GM23338 (cell line): ENCODE measurements around the gene PFKFB3.

Source experiments
- EZH2 ChIP-seq: fragments of 200-600 bp; sonication (generic); IDR thresholded peaks from one replicate; pipeline ENCODE4 v1.8.0; 2017; ENCODE audit warnings: antibody characterized with exemption, mild to moderate bottlenecking, low read depth; ENCODE audit not compliant: unreplicated experiment
- STAT1 ChIP-seq: IDR thresholded peaks from one replicate; pipeline ENCODE4 v1.6.1; 2016; ENCODE audit warnings: antibody characterized with exemption; ENCODE audit not compliant: unreplicated experiment
- TF ChIP-seq, protein P1 (sequence below), 2 experiments: fragments of 200-600 bp in 1 of 2; sonication (generic) in 1 of 2; conservative IDR thresholded peaks; 2 replicates each; pipeline versions ENCODE4 v1.5.1 to v1.6.1; 2016 to 2017; ENCODE audit warnings: antibody characterized with exemption in 2 of 2, low read depth in 2 of 2, mild to moderate bottlenecking in 2 of 2, moderate library complexity in 1 of 2
- TF ChIP-seq, protein P2 (sequence below): IDR thresholded peaks from one replicate; pipeline ENCODE4 v1.6.1; 2018; ENCODE audit warnings: antibody characterized with exemption; ENCODE audit not compliant: unreplicated experiment

DNA sequence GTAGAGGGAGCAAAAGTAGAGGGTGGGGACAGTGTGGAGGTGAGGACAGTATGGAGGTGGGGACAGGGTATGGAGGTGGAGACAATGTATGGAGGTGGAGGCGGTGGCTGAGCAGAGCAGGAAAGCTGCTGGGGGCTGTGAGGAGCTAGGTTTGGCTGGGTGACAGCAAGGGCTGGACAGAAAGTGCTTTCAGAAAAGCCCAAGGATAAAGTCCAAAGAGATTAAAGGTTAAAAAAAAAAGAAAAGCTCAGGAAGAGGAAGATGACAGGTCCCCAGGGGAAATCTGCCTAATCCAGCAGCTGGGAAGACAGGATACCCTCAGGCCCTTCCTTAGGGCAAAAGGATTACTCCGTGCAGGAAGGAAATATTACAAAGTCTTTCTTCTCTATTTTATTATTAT is 32.1 kb upstream of the PFKFB3 start:
- TF ChIP-seq, protein P1, sequence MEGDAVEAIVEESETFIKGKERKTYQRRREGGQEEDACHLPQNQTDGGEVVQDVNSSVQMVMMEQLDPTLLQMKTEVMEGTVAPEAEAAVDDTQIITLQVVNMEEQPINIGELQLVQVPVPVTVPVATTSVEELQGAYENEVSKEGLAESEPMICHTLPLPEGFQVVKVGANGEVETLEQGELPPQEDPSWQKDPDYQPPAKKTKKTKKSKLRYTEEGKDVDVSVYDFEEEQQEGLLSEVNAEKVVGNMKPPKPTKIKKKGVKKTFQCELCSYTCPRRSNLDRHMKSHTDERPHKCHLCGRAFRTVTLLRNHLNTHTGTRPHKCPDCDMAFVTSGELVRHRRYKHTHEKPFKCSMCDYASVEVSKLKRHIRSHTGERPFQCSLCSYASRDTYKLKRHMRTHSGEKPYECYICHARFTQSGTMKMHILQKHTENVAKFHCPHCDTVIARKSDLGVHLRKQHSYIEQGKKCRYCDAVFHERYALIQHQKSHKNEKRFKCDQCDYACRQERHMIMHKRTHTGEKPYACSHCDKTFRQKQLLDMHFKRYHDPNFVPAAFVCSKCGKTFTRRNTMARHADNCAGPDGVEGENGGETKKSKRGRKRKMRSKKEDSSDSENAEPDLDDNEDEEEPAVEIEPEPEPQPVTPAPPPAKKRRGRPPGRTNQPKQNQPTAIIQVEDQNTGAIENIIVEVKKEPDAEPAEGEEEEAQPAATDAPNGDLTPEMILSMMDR (conservative IDR thresholded peaks at IDR 0.05; ENCODE audit: low read depth in 2 of 2), result no peak
- TF ChIP-seq STAT1, result no peak
- TF ChIP-seq EZH2, result no peak
- TF ChIP-seq, protein P2, sequence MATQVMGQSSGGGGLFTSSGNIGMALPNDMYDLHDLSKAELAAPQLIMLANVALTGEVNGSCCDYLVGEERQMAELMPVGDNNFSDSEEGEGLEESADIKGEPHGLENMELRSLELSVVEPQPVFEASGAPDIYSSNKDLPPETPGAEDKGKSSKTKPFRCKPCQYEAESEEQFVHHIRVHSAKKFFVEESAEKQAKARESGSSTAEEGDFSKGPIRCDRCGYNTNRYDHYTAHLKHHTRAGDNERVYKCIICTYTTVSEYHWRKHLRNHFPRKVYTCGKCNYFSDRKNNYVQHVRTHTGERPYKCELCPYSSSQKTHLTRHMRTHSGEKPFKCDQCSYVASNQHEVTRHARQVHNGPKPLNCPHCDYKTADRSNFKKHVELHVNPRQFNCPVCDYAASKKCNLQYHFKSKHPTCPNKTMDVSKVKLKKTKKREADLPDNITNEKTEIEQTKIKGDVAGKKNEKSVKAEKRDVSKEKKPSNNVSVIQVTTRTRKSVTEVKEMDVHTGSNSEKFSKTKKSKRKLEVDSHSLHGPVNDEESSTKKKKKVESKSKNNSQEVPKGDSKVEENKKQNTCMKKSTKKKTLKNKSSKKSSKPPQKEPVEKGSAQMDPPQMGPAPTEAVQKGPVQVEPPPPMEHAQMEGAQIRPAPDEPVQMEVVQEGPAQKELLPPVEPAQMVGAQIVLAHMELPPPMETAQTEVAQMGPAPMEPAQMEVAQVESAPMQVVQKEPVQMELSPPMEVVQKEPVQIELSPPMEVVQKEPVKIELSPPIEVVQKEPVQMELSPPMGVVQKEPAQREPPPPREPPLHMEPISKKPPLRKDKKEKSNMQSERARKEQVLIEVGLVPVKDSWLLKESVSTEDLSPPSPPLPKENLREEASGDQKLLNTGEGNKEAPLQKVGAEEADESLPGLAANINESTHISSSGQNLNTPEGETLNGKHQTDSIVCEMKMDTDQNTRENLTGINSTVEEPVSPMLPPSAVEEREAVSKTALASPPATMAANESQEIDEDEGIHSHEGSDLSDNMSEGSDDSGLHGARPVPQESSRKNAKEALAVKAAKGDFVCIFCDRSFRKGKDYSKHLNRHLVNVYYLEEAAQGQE, result no peak
